ENCODE results near the gene GAN.
A peak's percentile ranks its signal among the peaks of the same experiment; 100 is the strongest.
"Not testable (repeated sequence)": the region's sequence is repeated elsewhere in the genome, so short reads cannot be mapped to it uniquely, and the experiment has no call there.

Gene GAN

DNA sequence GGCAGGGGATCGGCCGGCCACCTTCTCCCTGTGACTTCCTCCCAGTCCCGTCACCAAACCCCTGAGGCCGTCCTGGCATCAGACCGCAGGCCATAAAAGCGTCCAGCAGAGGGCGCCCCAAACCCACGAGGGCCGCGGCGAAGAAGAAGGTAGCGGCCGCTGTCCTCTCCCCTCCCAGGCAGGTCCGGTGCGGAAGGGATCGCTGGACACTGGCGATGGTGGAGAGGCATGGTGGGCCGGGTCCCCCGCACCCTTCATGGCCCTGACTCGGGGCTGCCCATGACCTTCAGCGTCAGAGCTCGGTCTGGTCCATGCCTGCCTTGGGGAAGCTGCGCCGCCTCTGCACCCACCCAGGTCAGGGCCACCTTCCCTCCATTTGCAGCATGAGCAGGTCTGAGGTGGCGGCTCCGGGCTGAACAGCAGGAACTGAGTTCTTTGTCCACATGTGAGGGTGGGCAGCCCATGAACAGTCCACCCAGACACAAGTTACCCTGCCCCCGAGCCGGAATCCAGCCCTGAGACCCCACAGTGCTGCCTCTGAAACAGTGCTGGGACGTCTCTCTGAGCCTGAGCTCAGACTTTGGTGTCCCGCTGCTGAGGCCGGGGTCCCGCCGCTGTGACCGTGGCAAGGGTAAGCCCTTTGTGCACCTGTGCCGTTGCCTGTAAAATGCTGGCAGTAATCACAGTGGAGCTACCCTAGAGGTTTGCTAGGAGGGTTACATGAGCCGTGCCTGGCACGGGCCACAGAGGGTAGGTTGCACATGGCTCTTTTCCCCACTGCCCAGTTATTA lies 89.0 kb downstream of the GAN start:
- TF ChIP-seq POLR2A (IDR thresholded peaks at IDR 0.05; ENCODE audit: low read depth, low read length): no peak
- no peak for TF ChIP-seq TAF1 (IDR thresholded peaks at IDR 0.05; ENCODE audit: borderline replicate concordance, low read depth, low read length)
- no peak for TF ChIP-seq POLR2AphosphoS5 (IDR thresholded peaks at IDR 0.05; ENCODE audit: low read depth, low read length)
- DNase-seq (ENCODE audit: insufficient read length) (peak; percentile 87), FAIRE-seq (peak; percentile 90)

DNA sequence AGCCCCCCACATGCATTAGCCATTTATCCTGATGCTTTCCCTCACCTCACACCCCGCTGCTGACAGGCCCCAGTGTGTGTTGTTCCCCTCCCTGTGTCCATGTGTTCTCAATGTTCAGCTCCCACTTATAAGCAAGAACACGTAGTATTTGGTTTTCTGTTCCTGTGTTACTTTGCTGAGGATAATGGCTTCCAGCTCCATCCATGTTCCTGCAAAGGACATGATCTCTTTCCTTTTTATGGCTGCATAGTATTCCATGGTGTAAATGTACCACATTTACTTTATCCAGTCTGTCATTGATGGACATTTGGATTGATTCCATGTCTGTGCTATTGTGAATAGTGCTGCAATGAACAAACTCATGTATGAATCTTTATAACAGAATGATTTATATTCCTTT lies 90.2 kb downstream of the GAN start:
- FAIRE-seq; DNase-seq (ENCODE audit: insufficient read length): not testable (repeated sequence)

- DNase-seq (ENCODE audit: insufficient read length) (no peak), FAIRE-seq (no peak)
- TF ChIP-seq POLR2AphosphoS5 (IDR thresholded peaks at IDR 0.05; ENCODE audit: low read depth, low read length): no peak
- TF ChIP-seq POLR2A (IDR thresholded peaks at IDR 0.05; ENCODE audit: low read depth, low read length): no peak
- TF ChIP-seq TAF1 (IDR thresholded peaks at IDR 0.05; ENCODE audit: borderline replicate concordance, low read depth, low read length): no peak
These were observed 90.9 kb downstream of the GAN start for GRCh38 chr16:81405702-81406113.

DNA sequence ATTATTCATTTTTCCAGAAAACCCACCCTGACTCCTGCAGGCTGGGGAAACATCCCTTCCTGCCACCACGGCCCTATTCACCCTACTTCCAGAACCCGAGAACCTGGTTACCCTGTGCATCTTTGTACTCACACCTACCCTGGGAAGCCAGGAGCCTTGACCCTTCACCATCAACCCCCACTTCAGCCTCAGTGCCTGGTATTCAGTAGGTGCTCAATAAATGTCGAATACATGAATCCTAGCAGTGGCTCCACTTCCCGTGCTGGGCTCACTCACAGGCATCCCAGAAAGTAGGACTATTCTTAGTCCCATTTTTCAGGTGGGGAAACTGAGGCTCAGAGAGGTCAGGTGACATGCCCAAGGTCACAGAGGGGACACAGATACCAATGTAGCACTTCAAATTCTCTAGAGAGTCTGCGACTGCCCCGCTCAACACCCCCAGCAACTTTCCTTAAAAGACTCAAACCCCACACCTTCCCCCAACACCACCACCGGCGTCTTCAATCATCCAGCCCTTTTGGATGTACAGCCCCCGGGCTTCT lies 93.7 kb downstream of the GAN start:
- no peak for TF ChIP-seq TAF1 (IDR thresholded peaks at IDR 0.05; ENCODE audit: borderline replicate concordance, low read depth, low read length)
- no peak for TF ChIP-seq POLR2AphosphoS5 (IDR thresholded peaks at IDR 0.05; ENCODE audit: low read depth, low read length)
- TF ChIP-seq POLR2A (IDR thresholded peaks at IDR 0.05; ENCODE audit: low read depth, low read length): no peak
- no peak for FAIRE-seq
- DNase-seq (ENCODE audit: insufficient read length): no peak

DNA sequence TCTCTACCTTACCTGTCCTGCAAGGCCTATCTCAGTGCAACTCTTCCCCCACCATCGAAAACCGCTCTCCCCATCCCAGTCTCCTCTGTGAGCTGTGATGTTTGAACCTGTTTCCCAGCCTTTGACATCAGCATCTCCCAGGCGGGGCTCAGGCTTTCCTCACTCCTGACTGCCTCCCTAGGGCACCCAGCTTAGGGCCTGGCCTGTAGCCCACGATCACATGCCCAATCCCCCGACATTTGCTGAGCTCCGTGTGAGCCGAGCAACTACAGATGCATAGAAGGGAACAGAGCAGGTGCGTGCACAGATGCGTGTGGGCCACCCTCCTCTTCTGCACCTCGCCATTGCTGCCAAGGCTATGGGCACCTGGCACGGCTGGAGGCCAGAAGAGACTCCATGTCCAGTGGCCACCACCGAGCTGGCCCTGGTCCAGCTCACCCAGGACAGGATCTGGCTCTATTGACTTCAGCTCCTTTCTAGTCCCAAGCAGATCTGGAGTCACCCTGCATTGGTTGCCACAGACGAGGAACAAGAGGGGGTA lies 94.3 kb downstream of the GAN start:
- TF ChIP-seq POLR2AphosphoS5 (IDR thresholded peaks at IDR 0.05; ENCODE audit: low read depth, low read length) (no peak), POLR2A (IDR thresholded peaks at IDR 0.05; ENCODE audit: low read depth, low read length) (no peak), TAF1 (IDR thresholded peaks at IDR 0.05; ENCODE audit: borderline replicate concordance, low read depth, low read length) (no peak)
- no peak for FAIRE-seq
- DNase-seq (ENCODE audit: insufficient read length): no peak

- no peak for FAIRE-seq
- no peak for TF ChIP-seq TAF1 (IDR thresholded peaks at IDR 0.05; ENCODE audit: borderline replicate concordance, low read depth, low read length)
- no peak for TF ChIP-seq POLR2A (IDR thresholded peaks at IDR 0.05; ENCODE audit: low read depth, low read length)
- no peak for TF ChIP-seq POLR2AphosphoS5 (IDR thresholded peaks at IDR 0.05; ENCODE audit: low read depth, low read length)
- DNase-seq (ENCODE audit: insufficient read length): no peak
These were observed 96.0 kb downstream of the GAN start for GRCh38 chr16:81410643-81411293.

DNA sequence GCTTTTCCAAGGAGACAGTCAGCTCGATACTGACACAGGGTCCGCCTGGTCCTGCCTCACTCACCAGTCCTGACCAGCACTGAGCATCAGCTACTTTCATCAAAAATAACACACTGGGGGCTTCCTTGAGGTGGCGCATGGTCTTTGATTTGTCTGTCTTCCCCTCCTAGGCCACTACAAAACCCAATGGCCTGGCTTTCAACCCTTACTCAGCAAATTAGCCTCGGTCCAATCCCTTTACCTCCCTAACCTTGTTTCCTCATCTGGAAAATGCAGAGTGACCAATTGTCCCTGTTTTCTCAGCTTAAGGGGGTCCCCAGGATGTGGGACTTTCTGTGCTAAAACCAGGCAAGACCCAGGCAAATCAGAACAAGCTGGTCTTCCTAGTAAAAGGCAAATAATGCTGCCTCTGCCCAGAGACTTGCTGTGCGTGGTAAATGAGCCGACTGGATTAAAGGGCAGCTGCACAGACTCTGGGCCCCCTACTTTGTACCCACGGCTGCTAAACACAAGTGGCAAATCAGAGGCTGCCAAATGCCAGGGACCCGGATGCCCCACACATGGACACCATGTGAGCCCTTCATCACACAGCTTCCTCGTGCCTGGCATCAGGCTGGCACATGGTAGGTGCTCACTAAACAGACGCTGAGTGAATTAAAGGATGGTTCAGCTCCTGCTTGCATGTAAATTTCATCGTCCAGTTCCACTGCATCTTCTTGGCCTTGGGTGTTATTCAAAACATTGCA lies 98.7 kb downstream of the GAN start:
- DNase-seq (ENCODE audit: insufficient read length): no peak
- TF ChIP-seq POLR2A (IDR thresholded peaks at IDR 0.05; ENCODE audit: low read depth, low read length): no peak
- TF ChIP-seq POLR2AphosphoS5 (IDR thresholded peaks at IDR 0.05; ENCODE audit: low read depth, low read length): no peak
- no peak for TF ChIP-seq TAF1 (IDR thresholded peaks at IDR 0.05; ENCODE audit: borderline replicate concordance, low read depth, low read length)
- FAIRE-seq: no peak

DNA sequence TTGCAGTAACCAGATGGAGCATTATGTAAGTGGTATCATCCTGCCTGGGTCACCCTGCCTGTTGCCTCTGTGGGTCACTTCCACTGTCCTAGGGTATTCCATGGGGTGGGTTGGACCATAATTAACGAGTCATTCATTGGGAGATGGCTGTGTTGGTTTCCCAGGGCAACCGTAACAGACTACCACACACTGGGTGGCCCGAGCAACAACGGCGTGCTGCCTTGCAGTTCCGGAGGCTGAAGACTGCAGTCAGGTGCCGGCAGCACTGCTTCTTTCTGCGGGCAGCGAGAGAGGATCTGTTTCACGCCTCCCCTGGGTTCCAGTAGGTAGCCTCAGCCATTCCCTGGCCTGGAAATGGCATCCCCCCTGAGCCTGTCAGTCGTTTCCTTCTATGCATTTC lies 101.0 kb downstream of the GAN start:
- no peak for DNase-seq (ENCODE audit: insufficient read length)
- TF ChIP-seq POLR2A (IDR thresholded peaks at IDR 0.05; ENCODE audit: low read depth, low read length): no peak
- no peak for FAIRE-seq

- TF ChIP-seq POLR2A (IDR thresholded peaks at IDR 0.05; ENCODE audit: low read depth, low read length): no peak
- TF ChIP-seq TAF1 (IDR thresholded peaks at IDR 0.05; ENCODE audit: borderline replicate concordance, low read depth, low read length): no peak
- TF ChIP-seq POLR2AphosphoS5 (IDR thresholded peaks at IDR 0.05; ENCODE audit: low read depth, low read length): no peak
- DNase-seq (ENCODE audit: insufficient read length) (no peak), FAIRE-seq (no peak)
These were observed 102.0 kb downstream of the GAN start for GRCh38 chr16:81416749-81417148.

GRCh38 chr16:81417210-81417609 lies 102.4 kb downstream of the GAN start:
- FAIRE-seq: no peak
- no peak for DNase-seq (ENCODE audit: insufficient read length)
- no peak for TF ChIP-seq POLR2AphosphoS5 (IDR thresholded peaks at IDR 0.05; ENCODE audit: low read depth, low read length)

DNA sequence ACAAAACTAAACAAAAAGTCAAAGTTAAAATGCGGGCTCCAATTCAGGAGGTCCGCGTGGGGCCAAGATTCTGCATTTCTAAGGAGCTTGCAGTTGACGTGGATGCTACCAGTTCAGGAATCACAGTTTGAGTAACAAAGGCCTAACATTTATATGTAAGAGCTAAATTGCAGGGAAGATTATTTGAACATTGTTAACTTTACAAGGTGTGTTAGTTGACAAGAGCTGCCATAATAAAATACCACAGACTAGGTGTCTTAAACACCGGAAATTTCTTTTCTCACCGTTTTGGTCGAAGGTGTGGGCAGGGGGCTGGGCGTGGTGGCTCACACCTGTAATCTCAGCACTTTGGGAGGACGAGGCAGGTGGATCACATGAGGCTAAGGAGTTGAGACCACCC lies 105.0 kb downstream of the GAN start:
- no peak for FAIRE-seq
- no peak for TF ChIP-seq POLR2AphosphoS5 (IDR thresholded peaks at IDR 0.05; ENCODE audit: low read depth, low read length)
- TF ChIP-seq POLR2A (IDR thresholded peaks at IDR 0.05; ENCODE audit: low read depth, low read length): no peak
- TF ChIP-seq TAF1 (IDR thresholded peaks at IDR 0.05; ENCODE audit: borderline replicate concordance, low read depth, low read length): no peak
- DNase-seq (ENCODE audit: insufficient read length): no peak

- TF ChIP-seq TAF1 (IDR thresholded peaks at IDR 0.05; ENCODE audit: borderline replicate concordance, low read depth, low read length) (no peak), POLR2AphosphoS5 (IDR thresholded peaks at IDR 0.05; ENCODE audit: low read depth, low read length) (no peak), POLR2A (IDR thresholded peaks at IDR 0.05; ENCODE audit: low read depth, low read length) (no peak)
- no peak for DNase-seq (ENCODE audit: insufficient read length)
- FAIRE-seq: no peak
These were observed 106.4 kb downstream of the GAN start for GRCh38 chr16:81421126-81421525.
